Measurements from ENCODE around the gene SMIM14. TPM values are rescaled to one million over a fixed set of nuclear protein-coding genes. Genes with fewer than 3 reads are reported as not detected.
"Not testable (repeated sequence)": the region's sequence is repeated elsewhere in the genome, so short reads cannot be mapped to it uniquely, and the experiment has no call there.

SMIM14 gene
- total RNA-seq (10 to 100 TPM; 42.1 to 56.3 TPM), polyA plus RNA-seq (ENCODE audit: insufficient read length in 2 of 2) (10 to 100 TPM; 46.2 to 64.1 TPM)
- long read RNA-seq, donor 1, full-length matches to known transcripts = 21 of 21 reads
- long read RNA-seq, donor 1, partial matches to known transcripts = 0 of 21 reads
- long read RNA-seq, donor 1, other reads (novel, unspliced or antisense) = 0 of 21 reads
- long read RNA-seq, donor 2, full-length matches to known transcripts = 12 of 12 reads
- long read RNA-seq, donor 2, partial matches to known transcripts = 0 of 12 reads
- long read RNA-seq, donor 2, other reads (novel, unspliced or antisense) = 0 of 12 reads
- long read RNA-seq, donor 3, full-length matches to known transcripts = 19 of 19 reads
- long read RNA-seq, donor 3, partial matches to known transcripts = 0 of 19 reads
- long read RNA-seq, donor 3, other reads (novel, unspliced or antisense) = 0 of 19 reads
- long read RNA-seq, donor 4, full-length matches to known transcripts = 26 of 26 reads
- long read RNA-seq, donor 4, partial matches to known transcripts = 0 of 26 reads
- long read RNA-seq, donor 4, other reads (novel, unspliced or antisense) = 0 of 26 reads

- DNase-seq (ENCODE audit: low read depth in 4 of 6, low spot score in 6 of 6) = peak; percentile 87 to 99 (median 94)
- Histone ChIP-seq H3K9me3 (ENCODE audit: control insufficient read depth, insufficient read depth, low read length) (no peaks in the 10 kb centered on the region), H3K27me3 (ENCODE audit: control insufficient read depth, insufficient read depth, low read length) (no peaks in the 10 kb centered on the region), H3K27ac (ENCODE audit: low read depth, low read length) (peak within 1 kb of the TSS; percentile 99), H3K4me3 (ENCODE audit: low read depth, low read length) (peak within 1 kb of the TSS; percentile 97), H3K36me3 (ENCODE audit: control insufficient read depth, insufficient read depth, low read length) (no peaks in the 10 kb centered on the region), H3K4me1 (ENCODE audit: control insufficient read depth, insufficient read depth, low read length) (peaks cover 5% of the 10 kb centered on the region)
- WGBS (ENCODE audit: insufficient coverage) = 0% methylated on average over 75 of the region's 75 CpGs
These were observed at the start of gene SMIM14 for GRCh38 chr4:39638354-39639239. Gene SMIM14, minus strand, starts transcription at chr4:39638865. Its CDS starts 33,720 bp downstream, at chr4:39605145.

GRCh38 chr4:39687014-39687413, 48.3 kb upstream of the SMIM14 start:
- H3K27me3 ChIP-seq (ENCODE audit: control insufficient read depth, insufficient read depth, low read length) = no peaks in the 10 kb centered on the region
- no peak overlapping the region for H3K27ac ChIP-seq (ENCODE audit: low read depth, low read length)
- H3K4me3 ChIP-seq (ENCODE audit: low read depth, low read length) = no peak overlapping the region
- H3K36me3 ChIP-seq (ENCODE audit: control insufficient read depth, insufficient read depth, low read length) = no peaks in the 10 kb centered on the region
- no peak for DNase-seq (ENCODE audit: low read depth in 4 of 6, low spot score in 6 of 6)
- H3K4me1 ChIP-seq (ENCODE audit: control insufficient read depth, insufficient read depth, low read length) = no peaks in the 10 kb centered on the region
- no peaks in the 10 kb centered on the region for H3K9me3 ChIP-seq (ENCODE audit: control insufficient read depth, insufficient read depth, low read length)

GRCh38 chr4:39685990-39686389, 47.3 kb upstream of the SMIM14 start:
- H3K36me3 ChIP-seq (ENCODE audit: control insufficient read depth, insufficient read depth, low read length) = no peaks in the 10 kb centered on the region
- no peaks in the 10 kb centered on the region for H3K27me3 ChIP-seq (ENCODE audit: control insufficient read depth, insufficient read depth, low read length)
- DNase-seq (ENCODE audit: low read depth in 4 of 6, low spot score in 6 of 6) = no peak
- no peak overlapping the region for H3K27ac ChIP-seq (ENCODE audit: low read depth, low read length)
- H3K4me3 ChIP-seq (ENCODE audit: low read depth, low read length) = no peak overlapping the region
- H3K4me1 ChIP-seq (ENCODE audit: control insufficient read depth, insufficient read depth, low read length) = no peaks in the 10 kb centered on the region
- H3K9me3 ChIP-seq (ENCODE audit: control insufficient read depth, insufficient read depth, low read length) = no peaks in the 10 kb centered on the region
- WGBS (ENCODE audit: insufficient coverage) = no CpG with 5 or more reads among the region's 1 CpG

GRCh38 chr4:39682138-39682537, 43.5 kb upstream of the SMIM14 start:
- Histone ChIP-seq H3K27me3 (ENCODE audit: control insufficient read depth, insufficient read depth, low read length) (no peaks in the 10 kb centered on the region), H3K9me3 (ENCODE audit: control insufficient read depth, insufficient read depth, low read length) (no peaks in the 10 kb centered on the region), H3K27ac (ENCODE audit: low read depth, low read length) (no peak overlapping the region), H3K4me3 (ENCODE audit: low read depth, low read length) (no peak overlapping the region), H3K36me3 (ENCODE audit: control insufficient read depth, insufficient read depth, low read length) (no peaks in the 10 kb centered on the region), H3K4me1 (ENCODE audit: control insufficient read depth, insufficient read depth, low read length) (no peaks in the 10 kb centered on the region)
- DNase-seq (ENCODE audit: low read depth in 4 of 6, low spot score in 6 of 6) = no peak
- WGBS (ENCODE audit: insufficient coverage) = no CpG with 5 or more reads among the region's 2 CpGs

GRCh38 chr4:39681003-39681402, 42.3 kb upstream of the SMIM14 start:
- H3K27ac ChIP-seq (ENCODE audit: low read depth, low read length); H3K9me3 ChIP-seq (ENCODE audit: control insufficient read depth, insufficient read depth, low read length); H3K27me3 ChIP-seq (ENCODE audit: control insufficient read depth, insufficient read depth, low read length); H3K4me3 ChIP-seq (ENCODE audit: low read depth, low read length); DNase-seq (ENCODE audit: low read depth in 4 of 6, low spot score in 6 of 6); H3K4me1 ChIP-seq (ENCODE audit: control insufficient read depth, insufficient read depth, low read length); H3K36me3 ChIP-seq (ENCODE audit: control insufficient read depth, insufficient read depth, low read length): not testable (repeated sequence)
- 100% methylated on average over 1 of the region's 2 CpGs for WGBS (ENCODE audit: insufficient coverage)

- not testable (repeated sequence) for H3K9me3 ChIP-seq (ENCODE audit: control insufficient read depth, insufficient read depth, low read length); H3K27me3 ChIP-seq (ENCODE audit: control insufficient read depth, insufficient read depth, low read length); H3K4me3 ChIP-seq (ENCODE audit: low read depth, low read length); DNase-seq (ENCODE audit: low read depth in 4 of 6, low spot score in 6 of 6); H3K27ac ChIP-seq (ENCODE audit: low read depth, low read length); H3K4me1 ChIP-seq (ENCODE audit: control insufficient read depth, insufficient read depth, low read length); H3K36me3 ChIP-seq (ENCODE audit: control insufficient read depth, insufficient read depth, low read length)
- 100% methylated on average over 2 of the region's 10 CpGs for WGBS (ENCODE audit: insufficient coverage)
These were observed 37.0 kb upstream of the SMIM14 start for GRCh38 chr4:39675681-39676080.

- DNase-seq (ENCODE audit: low read depth in 4 of 6, low spot score in 6 of 6); H3K9me3 ChIP-seq (ENCODE audit: control insufficient read depth, insufficient read depth, low read length); H3K4me3 ChIP-seq (ENCODE audit: low read depth, low read length); H3K36me3 ChIP-seq (ENCODE audit: control insufficient read depth, insufficient read depth, low read length); H3K27me3 ChIP-seq (ENCODE audit: control insufficient read depth, insufficient read depth, low read length); H3K27ac ChIP-seq (ENCODE audit: low read depth, low read length); H3K4me1 ChIP-seq (ENCODE audit: control insufficient read depth, insufficient read depth, low read length): not testable (repeated sequence)
- WGBS (ENCODE audit: insufficient coverage) = no CpG with 5 or more reads among the region's 1 CpG
These were observed 31.6 kb upstream of the SMIM14 start for GRCh38 chr4:39670296-39670695.

- Histone ChIP-seq H3K27ac (ENCODE audit: low read depth, low read length) (no peak overlapping the region), H3K9me3 (ENCODE audit: control insufficient read depth, insufficient read depth, low read length) (no peaks in the 10 kb centered on the region), H3K4me3 (ENCODE audit: low read depth, low read length) (no peak overlapping the region), H3K36me3 (ENCODE audit: control insufficient read depth, insufficient read depth, low read length) (no peaks in the 10 kb centered on the region), H3K4me1 (ENCODE audit: control insufficient read depth, insufficient read depth, low read length) (no peaks in the 10 kb centered on the region), H3K27me3 (ENCODE audit: control insufficient read depth, insufficient read depth, low read length) (no peaks in the 10 kb centered on the region)
- WGBS (ENCODE audit: insufficient coverage) = 67% methylated on average over 1 of the region's 2 CpGs
- DNase-seq (ENCODE audit: low read depth in 4 of 6, low spot score in 6 of 6) = peak in 2 of 6 donors; percentile 62 to 64
These were observed 30.2 kb upstream of the SMIM14 start for GRCh38 chr4:39668887-39669286.

GRCh38 chr4:39667706-39668105, 29.0 kb upstream of the SMIM14 start:
- no peaks in the 10 kb centered on the region for H3K27me3 ChIP-seq (ENCODE audit: control insufficient read depth, insufficient read depth, low read length)
- WGBS (ENCODE audit: insufficient coverage) = no CpG with 5 or more reads among the region's 1 CpG
- H3K27ac ChIP-seq (ENCODE audit: low read depth, low read length) = no peak overlapping the region
- H3K4me3 ChIP-seq (ENCODE audit: low read depth, low read length) = no peak overlapping the region
- no peaks in the 10 kb centered on the region for H3K36me3 ChIP-seq (ENCODE audit: control insufficient read depth, insufficient read depth, low read length)
- H3K4me1 ChIP-seq (ENCODE audit: control insufficient read depth, insufficient read depth, low read length) = no peaks in the 10 kb centered on the region
- DNase-seq (ENCODE audit: low read depth in 4 of 6, low spot score in 6 of 6) = no peak
- H3K9me3 ChIP-seq (ENCODE audit: control insufficient read depth, insufficient read depth, low read length) = no peaks in the 10 kb centered on the region

Measured in spinal cord (tissue), 10 donors.